Glutamatergic neuron (in vitro differentiated cells): Measurements from ENCODE around the gene COPG1. TPM values are rescaled to one million over a fixed set of nuclear protein-coding genes. Genes with fewer than 3 reads are reported as not detected.
"Not testable (repeated sequence)": the region's sequence is repeated elsewhere in the genome, so short reads cannot be mapped to it uniquely, and the experiment has no call there.

Experiments used
- DNase-seq: peaks from one replicate; pipeline ENCODE4 v3.0.0; 2022
- H3K27ac Mint-ChIP-seq: one replicate; pipeline ENCODE4 v1.8.0; 2020; ENCODE audit warnings: mild to moderate bottlenecking, mixed read lengths, inconsistent platforms; ENCODE audit not compliant: unreplicated experiment
- H3K27me3 Mint-ChIP-seq: one replicate; pipeline ENCODE4 v1.8.0; 2020; ENCODE audit warnings: mild to moderate bottlenecking, moderate library complexity, mixed read lengths, inconsistent platforms; ENCODE audit not compliant: unreplicated experiment
- H3K36me3 Mint-ChIP-seq: one replicate; pipeline ENCODE4 v1.8.0; 2020; ENCODE audit warnings: mild to moderate bottlenecking, mixed read lengths, inconsistent platforms; ENCODE audit not compliant: unreplicated experiment
- H3K4me1 Mint-ChIP-seq: one replicate; pipeline ENCODE4 v1.8.0; 2020; ENCODE audit warnings: mild to moderate bottlenecking, low read depth, mixed read lengths, inconsistent platforms; ENCODE audit not compliant: unreplicated experiment
- H3K4me3 Mint-ChIP-seq: one replicate; pipeline ENCODE4 v1.8.0; 2020; ENCODE audit warnings: mild to moderate bottlenecking, mixed read lengths, inconsistent platforms; ENCODE audit not compliant: unreplicated experiment
- H3K9me3 Mint-ChIP-seq: one replicate; pipeline ENCODE4 v1.8.0; 2020; ENCODE audit warnings: mild to moderate bottlenecking, moderate library complexity, mixed read lengths, inconsistent platforms; ENCODE audit not compliant: unreplicated experiment
- CTCF ChIP-seq: fragments of 200-600 bp; sonication (generic); IDR thresholded peaks from one replicate; pipeline ENCODE4 v1.5.0; 2021; ENCODE audit not compliant: partially characterized antibody, unreplicated experiment
- total RNA-seq: library from RNA; stranded (reverse); fragmentation: NEBNext Ultra II Directional; extraction: Animal tissue kit (Norgen Biotek cat#: 25700); gene quantifications from one replicate; pipeline ENCODE4 v1.2.1, GENCODE V29; 2021; ENCODE audit not compliant: unreplicated experiment

COPG1 gene
- total RNA-seq, 1 donor from 2014 or later, result 152 TPM

GRCh38 chr3:129261894-129262293 is 12.5 kb downstream of the COPG1 start:
- no peak for TF ChIP-seq CTCF
- H3K4me1 Mint-ChIP-seq, result no peaks in the 10 kb centered on the region
- H3K36me3 Mint-ChIP-seq, result no peaks in the 10 kb centered on the region
- H3K27me3 Mint-ChIP-seq, result no peaks in the 10 kb centered on the region
- no peak overlapping the region for H3K27ac Mint-ChIP-seq
- no peak overlapping the region for H3K4me3 Mint-ChIP-seq
- no peak for DNase-seq
- H3K9me3 Mint-ChIP-seq, result peaks cover 5% of the 10 kb centered on the region

GRCh38 chr3:129263161-129263910 is 13.9 kb downstream of the COPG1 start:
- no peaks in the 10 kb centered on the region for H3K4me1 Mint-ChIP-seq
- H3K27me3 Mint-ChIP-seq, result no peaks in the 10 kb centered on the region
- H3K4me3 Mint-ChIP-seq, result no peak overlapping the region
- peaks cover 5% of the 10 kb centered on the region for H3K9me3 Mint-ChIP-seq
- DNase-seq, result no peak
- H3K36me3 Mint-ChIP-seq, result no peaks in the 10 kb centered on the region
- H3K27ac Mint-ChIP-seq, result no peak overlapping the region
- TF ChIP-seq CTCF, result no peak

- DNase-seq, H3K9me3 Mint-ChIP-seq, H3K4me1 Mint-ChIP-seq, H3K27ac Mint-ChIP-seq, H3K36me3 Mint-ChIP-seq, H3K4me3 Mint-ChIP-seq, H3K27me3 Mint-ChIP-seq: not testable (repeated sequence)
These were observed 15.6 kb downstream of the COPG1 start for GRCh38 chr3:129264994-129265393.

GRCh38 chr3:129266651-129267050 is 17.2 kb downstream of the COPG1 start:
- Mint-ChIP-seq H3K27me3 (no peaks in the 10 kb centered on the region), H3K27ac (no peak overlapping the region), H3K36me3 (peaks cover 9% of the 10 kb centered on the region), H3K4me1 (no peaks in the 10 kb centered on the region), H3K4me3 (no peak overlapping the region), H3K9me3 (peaks cover 3% of the 10 kb centered on the region)
- no peak for DNase-seq
- TF ChIP-seq CTCF, result no peak

- Mint-ChIP-seq H3K36me3 (peaks cover 9% of the 10 kb centered on the region), H3K9me3 (no peaks in the 10 kb centered on the region), H3K4me1 (no peaks in the 10 kb centered on the region)
These were observed 19.0 kb downstream of the COPG1 start for GRCh38 chr3:129268396-129268795.

More at GRCh38 chr3:129268396-129268795, 19.0 kb downstream of the COPG1 start:
- no peak for TF ChIP-seq CTCF
- Mint-ChIP-seq H3K27ac (no peak overlapping the region), H3K27me3 (no peaks in the 10 kb centered on the region), H3K4me3 (no peak overlapping the region)
- no peak for DNase-seq
